ENCODE data around the gene INAFM2. TPM values are rescaled to one million over a fixed set of nuclear protein-coding genes. Genes with fewer than 3 reads are reported as not detected.

Gene INAFM2
- total RNA-seq, 1 experiment from 2014 or later, result 8.8 TPM

DNA sequence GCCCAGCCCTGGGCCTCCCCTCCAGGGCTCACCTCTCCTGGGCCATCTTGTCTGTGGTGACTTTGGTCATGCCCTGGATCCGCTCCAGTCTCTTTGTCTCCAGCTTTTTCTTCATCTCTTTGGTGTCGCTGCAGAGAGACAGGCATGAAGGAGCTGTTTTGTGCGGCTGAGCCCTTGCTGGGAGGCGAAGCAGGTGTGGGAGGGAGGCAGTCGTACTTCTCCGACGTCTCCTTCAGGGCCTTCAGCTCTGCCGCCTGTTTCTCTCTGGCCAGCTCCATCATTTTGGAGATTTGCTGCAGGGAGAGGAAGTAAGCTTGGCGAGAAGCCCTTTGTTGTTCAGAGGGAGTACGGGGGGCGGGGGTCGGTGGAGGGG, 33.0 kb upstream of the INAFM2 start (continued):
- TF ChIP-seq, protein P1, sequence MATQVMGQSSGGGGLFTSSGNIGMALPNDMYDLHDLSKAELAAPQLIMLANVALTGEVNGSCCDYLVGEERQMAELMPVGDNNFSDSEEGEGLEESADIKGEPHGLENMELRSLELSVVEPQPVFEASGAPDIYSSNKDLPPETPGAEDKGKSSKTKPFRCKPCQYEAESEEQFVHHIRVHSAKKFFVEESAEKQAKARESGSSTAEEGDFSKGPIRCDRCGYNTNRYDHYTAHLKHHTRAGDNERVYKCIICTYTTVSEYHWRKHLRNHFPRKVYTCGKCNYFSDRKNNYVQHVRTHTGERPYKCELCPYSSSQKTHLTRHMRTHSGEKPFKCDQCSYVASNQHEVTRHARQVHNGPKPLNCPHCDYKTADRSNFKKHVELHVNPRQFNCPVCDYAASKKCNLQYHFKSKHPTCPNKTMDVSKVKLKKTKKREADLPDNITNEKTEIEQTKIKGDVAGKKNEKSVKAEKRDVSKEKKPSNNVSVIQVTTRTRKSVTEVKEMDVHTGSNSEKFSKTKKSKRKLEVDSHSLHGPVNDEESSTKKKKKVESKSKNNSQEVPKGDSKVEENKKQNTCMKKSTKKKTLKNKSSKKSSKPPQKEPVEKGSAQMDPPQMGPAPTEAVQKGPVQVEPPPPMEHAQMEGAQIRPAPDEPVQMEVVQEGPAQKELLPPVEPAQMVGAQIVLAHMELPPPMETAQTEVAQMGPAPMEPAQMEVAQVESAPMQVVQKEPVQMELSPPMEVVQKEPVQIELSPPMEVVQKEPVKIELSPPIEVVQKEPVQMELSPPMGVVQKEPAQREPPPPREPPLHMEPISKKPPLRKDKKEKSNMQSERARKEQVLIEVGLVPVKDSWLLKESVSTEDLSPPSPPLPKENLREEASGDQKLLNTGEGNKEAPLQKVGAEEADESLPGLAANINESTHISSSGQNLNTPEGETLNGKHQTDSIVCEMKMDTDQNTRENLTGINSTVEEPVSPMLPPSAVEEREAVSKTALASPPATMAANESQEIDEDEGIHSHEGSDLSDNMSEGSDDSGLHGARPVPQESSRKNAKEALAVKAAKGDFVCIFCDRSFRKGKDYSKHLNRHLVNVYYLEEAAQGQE (IDR thresholded peaks at IDR 0.05; ENCODE audit: low read depth), result no peak

DNA sequence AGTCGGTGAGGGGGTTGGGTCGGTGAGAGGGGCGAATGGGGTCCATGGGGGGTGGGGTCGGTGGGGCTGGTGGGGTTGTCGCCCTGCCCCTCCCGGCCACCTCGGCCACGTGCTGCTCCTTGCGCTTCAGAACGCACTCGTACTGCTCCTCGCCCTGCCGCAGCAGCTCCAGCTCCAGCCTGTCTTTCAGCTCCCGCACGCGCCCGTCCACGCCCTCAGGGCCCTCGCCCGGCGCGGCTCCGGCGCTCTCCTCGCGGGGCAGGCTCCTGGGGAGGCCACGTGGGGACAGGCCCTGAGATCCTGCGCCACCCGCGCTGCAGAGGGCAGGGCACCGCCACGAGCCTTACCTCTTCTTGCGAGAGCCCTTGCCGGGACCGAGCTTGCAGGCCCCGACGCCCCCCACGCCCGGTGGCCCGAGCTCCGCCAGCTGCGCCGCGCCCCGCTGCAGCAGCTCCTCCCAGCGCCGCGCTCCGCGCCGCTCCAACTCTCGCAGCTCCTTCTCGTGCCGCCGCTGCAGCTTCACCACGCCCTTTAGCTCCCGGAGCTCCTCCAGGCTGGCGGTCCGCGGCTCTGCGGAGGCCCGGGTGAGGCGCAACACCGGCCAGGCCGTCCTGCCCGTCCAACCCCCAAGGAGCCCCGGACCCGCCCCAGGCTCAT, 32.4 kb upstream of the INAFM2 start:
- H3K27ac ChIP-seq (ENCODE audit: low read depth, low read length), result peak overlapping the region; percentile 45; the same call in 1 of the 2 replicates
- DNase-seq (ENCODE audit: low read depth, low spot score) (no peak), ATAC-seq (peak; percentile 82)

More for the DNA sequence above, 32.4 kb upstream of the INAFM2 start:
- Histone ChIP-seq H3K4me2 (ENCODE audit: low read length) (peak overlapping the region; percentile 84), H4K20me1 (ENCODE audit: insufficient read depth) (no peaks in the 10 kb centered on the region), H3K4me3 (replicated peaks in 1 of 2; ENCODE audit: low read depth in 1 of 2, low read length in 2 of 2) (peak overlapping the region; percentile 30 to 49), H3K27me3 (ENCODE audit: insufficient read depth, low read length) (no peaks in the 10 kb centered on the region), H3K36me3 (ENCODE audit: control insufficient read depth in 1 of 2, insufficient read depth in 2 of 2, low read length in 2 of 2) (no peaks in the 10 kb centered on the region), H2AFZ (ENCODE audit: low read depth, low read length, poor library complexity, severe bottlenecking) (peak overlapping the region; percentile 26), H3K79me2 (ENCODE audit: insufficient read depth, low read length) (no peaks in the 10 kb centered on the region), H3K9ac (ENCODE audit: low read length) (peak overlapping the region; percentile 61), H3K9me3 (ENCODE audit: control insufficient read depth in 1 of 2, insufficient read depth in 1 of 2, low read depth in 1 of 2, low read length in 2 of 2) (no peaks in the 10 kb centered on the region), H3K4me1 (ENCODE audit: control insufficient read depth in 1 of 2, insufficient read depth in 2 of 2, low read length in 2 of 2) (peaks cover 46 to 51% of the 10 kb centered on the region in 2 experiments), H3K9me2 (ENCODE audit: insufficient read depth) (no peaks in the 10 kb centered on the region)
- no TSS peak for BruUV-seq (replicated peaks)
- peak; percentile 90 for TF ChIP-seq MAX (IDR thresholded peaks at IDR 0.05)
- TF ChIP-seq POLR2A (IDR thresholded peaks at IDR 0.05; ENCODE audit: borderline replicate concordance, extremely low read depth, insufficient read depth, insufficient read length), result peak; percentile 39
- 0 out of 2 replicates have a peak, but pooled peaks have one; percentile 34 for TF ChIP-seq POLR2AphosphoS5 (IDR thresholded peaks at IDR 0.05; ENCODE audit: low read depth, low read length)
- no peak for TF ChIP-seq JUND (IDR thresholded peaks at IDR 0.05)
- peak; percentile 96 for TF ChIP-seq ZFX (IDR thresholded peaks at IDR 0.05)
- ChIA-PET CTCF (interaction anchor here (0.9 to 3.3 kb wide), 8 partner anchors 8 to 49 kb away, joined by 3 to 31 read pairs (median 5); partner anchors contain the start of gene ANKRD63), POLR2A (interaction anchor here (0.7 to 1.3 kb wide), 2 partner anchors 18 to 294 kb away, joined by 3 to 6 read pairs; partner anchors contain the start of gene PLCB2), RAD21 (ENCODE audit: low non-redundant PET in 1 of 2, low total read pairs in 2 of 2, uncharacterized antibody in 2 of 2, unreplicated experiment in 2 of 2) (interaction anchor here (0.6 to 1.4 kb wide), 3 partner anchors 12 to 19 kb away, joined by 3 read pairs; partner anchors contain the start of gene PLCB2 (in 1 of the 2))
- intact Hi-C loops (cut with micrococcal nuclease), result no loop called here

All from HCT116 (cell line).